ENCODE results near the gene ZWILCH. TPM values are rescaled to one million over a fixed set of nuclear protein-coding genes. Genes with fewer than 3 reads are reported as not detected.

The ZWILCH gene
- total and polyA plus RNA-seq, 2 of the 4 experiments (the other 2 are of a cell fraction): 10.5 to 22.2 TPM

DNA sequence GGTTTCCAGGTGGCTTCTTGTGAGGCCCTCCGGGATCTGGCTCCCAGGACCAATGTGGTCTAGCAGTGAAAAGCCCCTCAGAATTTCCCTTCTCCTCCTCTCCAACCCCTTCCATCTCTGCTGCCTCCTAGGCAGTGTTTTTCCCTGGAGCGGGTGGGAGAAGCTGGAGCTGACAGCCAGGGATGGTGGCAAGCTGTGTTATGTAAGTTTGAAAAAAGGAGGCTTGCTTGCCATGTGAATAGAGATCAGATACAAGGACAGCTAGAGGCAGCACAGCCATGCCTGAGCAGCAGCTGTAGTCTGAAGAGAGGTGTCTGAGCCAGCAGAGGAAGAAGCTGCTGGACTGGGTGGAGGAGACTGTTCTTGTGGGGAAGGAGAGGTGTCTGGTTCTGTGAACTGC lies 28.1 kb upstream of the ZWILCH start:
- no peak overlapping the region for H2BK20ac ChIP-seq (ENCODE audit: low read depth, low read length)
- H3K4me3 ChIP-seq (ENCODE audit: insufficient read depth, low read depth, low read length): no peak overlapping the region
- H3K79me1 ChIP-seq (ENCODE audit: low read depth in 1 of 2, low read length in 2 of 2): peaks cover 36 to 66% of the 10 kb centered on the region in 2 experiments
- no peak overlapping the region for H3K4ac ChIP-seq (ENCODE audit: low read depth, low read length)
- 80% methylated on average over 1 of the region's 2 CpGs; no CpG with 5 or more reads in 1 of the 2 experiments for WGBS, 2 experiments (ENCODE audit: extremely low coverage in 2 of 2, insufficient read length in 1 of 2)
- H3K4me2 ChIP-seq (ENCODE audit: low read depth, low read length): no peak overlapping the region
- no peak overlapping the region for H3K27ac ChIP-seq (ENCODE audit: insufficient read depth, low read length)
- no peak overlapping the region for H2BK5ac ChIP-seq (ENCODE audit: low read depth, low read length, poor library complexity, severe bottlenecking)
- no peak overlapping the region for H2AFZ ChIP-seq (replicated peaks; ENCODE audit: low read length, poor library complexity)
- H3K9ac ChIP-seq (ENCODE audit: low read depth, low read length): no peak overlapping the region
- H2AK9ac ChIP-seq (replicated peaks; ENCODE audit: low read depth, low read length, poor library complexity): no peak overlapping the region
- peaks cover 10% of the 10 kb centered on the region for H3K4me1 ChIP-seq (ENCODE audit: control insufficient read depth, insufficient read depth, low read length)
- peaks cover 13% of the 10 kb centered on the region for H3K9me1 ChIP-seq (ENCODE audit: insufficient read depth, low read length)
- H4K91ac ChIP-seq (ENCODE audit: insufficient read depth, low read depth, low read length): no peak overlapping the region
- H2AK5ac ChIP-seq (ENCODE audit: low read depth, low read length): no peak overlapping the region
- no peaks in the 10 kb centered on the region for H3K27me3 ChIP-seq (ENCODE audit: control insufficient read depth, insufficient read depth, low read length)
- ChIA-PET POLR2A (ENCODE audit: unreplicated experiment) (interaction anchor here (0.6 kb wide), 1 partner anchor 139 kb away, joined by 4 read pairs; no protein-coding TSS in a partner anchor), CTCF (no interaction called here)
- H4K5ac ChIP-seq (ENCODE audit: low read depth, low read length): no peak overlapping the region
- no peak overlapping the region for H2BK15ac ChIP-seq (ENCODE audit: low read depth, low read length)
- H3K9me3 ChIP-seq (ENCODE audit: control insufficient read depth, insufficient read depth, low read length): no peaks in the 10 kb centered on the region
- H4K8ac ChIP-seq (ENCODE audit: low read depth in 2 of 2, low read length in 2 of 2): no peak overlapping the region
- ATAC-seq (ENCODE audit: low read depth) (no peak), DNase-seq (no peak)
- no peak overlapping the region for H3K14ac ChIP-seq (replicated peaks; ENCODE audit: low read depth, low read length)
- H3K56ac ChIP-seq (ENCODE audit: extremely low read depth, insufficient read depth, low read length): no peak overlapping the region
- H2BK120ac ChIP-seq (ENCODE audit: low read depth, low read length): no peak overlapping the region
- H3K36me3 ChIP-seq (ENCODE audit: control insufficient read depth, insufficient read depth, low read length): peaks cover 8% of the 10 kb centered on the region
- dilution Hi-C loops (cut with HindIII; ENCODE audit: low sequenced_read_pairs, unreplicated experiment) (no loop called here), in situ Hi-C loops (cut with MboI; ENCODE audit: low sequenced_read_pairs) (loop anchor here (25.0 kb wide), 1 partner anchor 565 kb away; no protein-coding TSS in a partner anchor), intact Hi-C loops (cut with micrococcal nuclease) (no loop called here)
- peaks cover 10% of the 10 kb centered on the region for H4K20me1 ChIP-seq (ENCODE audit: insufficient read depth, low read length)
- H3K23ac ChIP-seq (ENCODE audit: low read depth, low read length): no peak overlapping the region
- no TSS peak for BruUV-seq (replicated peaks)
- no peak for TF ChIP-seq POLR2A (IDR thresholded peaks at IDR 0.05; ENCODE audit: low read depth, low read length)
- TF ChIP-seq MXI1 (IDR thresholded peaks at IDR 0.05; ENCODE audit: borderline replicate concordance, low read depth, low read length): no peak
- TF ChIP-seq BHLHE40 (IDR thresholded peaks at IDR 0.05; ENCODE audit: low read depth, low read length): no peak
- TF ChIP-seq, protein P1, sequence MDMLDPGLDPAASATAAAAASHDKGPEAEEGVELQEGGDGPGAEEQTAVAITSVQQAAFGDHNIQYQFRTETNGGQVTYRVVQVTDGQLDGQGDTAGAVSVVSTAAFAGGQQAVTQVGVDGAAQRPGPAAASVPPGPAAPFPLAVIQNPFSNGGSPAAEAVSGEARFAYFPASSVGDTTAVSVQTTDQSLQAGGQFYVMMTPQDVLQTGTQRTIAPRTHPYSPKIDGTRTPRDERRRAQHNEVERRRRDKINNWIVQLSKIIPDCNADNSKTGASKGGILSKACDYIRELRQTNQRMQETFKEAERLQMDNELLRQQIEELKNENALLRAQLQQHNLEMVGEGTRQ (IDR thresholded peaks at IDR 0.05; ENCODE audit: low read depth, low read length): no peak
- TF ChIP-seq, protein P2, sequence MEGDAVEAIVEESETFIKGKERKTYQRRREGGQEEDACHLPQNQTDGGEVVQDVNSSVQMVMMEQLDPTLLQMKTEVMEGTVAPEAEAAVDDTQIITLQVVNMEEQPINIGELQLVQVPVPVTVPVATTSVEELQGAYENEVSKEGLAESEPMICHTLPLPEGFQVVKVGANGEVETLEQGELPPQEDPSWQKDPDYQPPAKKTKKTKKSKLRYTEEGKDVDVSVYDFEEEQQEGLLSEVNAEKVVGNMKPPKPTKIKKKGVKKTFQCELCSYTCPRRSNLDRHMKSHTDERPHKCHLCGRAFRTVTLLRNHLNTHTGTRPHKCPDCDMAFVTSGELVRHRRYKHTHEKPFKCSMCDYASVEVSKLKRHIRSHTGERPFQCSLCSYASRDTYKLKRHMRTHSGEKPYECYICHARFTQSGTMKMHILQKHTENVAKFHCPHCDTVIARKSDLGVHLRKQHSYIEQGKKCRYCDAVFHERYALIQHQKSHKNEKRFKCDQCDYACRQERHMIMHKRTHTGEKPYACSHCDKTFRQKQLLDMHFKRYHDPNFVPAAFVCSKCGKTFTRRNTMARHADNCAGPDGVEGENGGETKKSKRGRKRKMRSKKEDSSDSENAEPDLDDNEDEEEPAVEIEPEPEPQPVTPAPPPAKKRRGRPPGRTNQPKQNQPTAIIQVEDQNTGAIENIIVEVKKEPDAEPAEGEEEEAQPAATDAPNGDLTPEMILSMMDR (conservative IDR thresholded peaks at IDR 0.05; ENCODE audit: low read depth, low read length): no peak
- no peak for TF ChIP-seq RAD21 (IDR thresholded peaks at IDR 0.05; ENCODE audit: low read length)
- no peak for TF ChIP-seq CEBPB (IDR thresholded peaks at IDR 0.05; ENCODE audit: low read depth, low read length)
- no peak for TF ChIP-seq RFX5 (IDR thresholded peaks at IDR 0.05; ENCODE audit: low read depth, low read length)
- TF ChIP-seq, protein P3, sequence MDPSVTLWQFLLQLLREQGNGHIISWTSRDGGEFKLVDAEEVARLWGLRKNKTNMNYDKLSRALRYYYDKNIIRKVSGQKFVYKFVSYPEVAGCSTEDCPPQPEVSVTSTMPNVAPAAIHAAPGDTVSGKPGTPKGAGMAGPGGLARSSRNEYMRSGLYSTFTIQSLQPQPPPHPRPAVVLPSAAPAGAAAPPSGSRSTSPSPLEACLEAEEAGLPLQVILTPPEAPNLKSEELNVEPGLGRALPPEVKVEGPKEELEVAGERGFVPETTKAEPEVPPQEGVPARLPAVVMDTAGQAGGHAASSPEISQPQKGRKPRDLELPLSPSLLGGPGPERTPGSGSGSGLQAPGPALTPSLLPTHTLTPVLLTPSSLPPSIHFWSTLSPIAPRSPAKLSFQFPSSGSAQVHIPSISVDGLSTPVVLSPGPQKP (IDR thresholded peaks at IDR 0.05; ENCODE audit: borderline replicate concordance, low read depth, low read length): no peak
- no peak for TF ChIP-seq FOS (IDR thresholded peaks at IDR 0.05; ENCODE audit: low read depth, low read length)
- TF ChIP-seq MAFK (IDR thresholded peaks at IDR 0.05; ENCODE audit: low read depth, low read length): no peak
- no peak for TF ChIP-seq MAZ (IDR thresholded peaks at IDR 0.05; ENCODE audit: borderline replicate concordance, low read depth, low read length)
- TF ChIP-seq RCOR1 (IDR thresholded peaks at IDR 0.05; ENCODE audit: insufficient replicate concordance, low read length): no peak
- TF ChIP-seq NFE2L2 (IDR thresholded peaks at IDR 0.05; ENCODE audit: low read depth, low read length): no peak
- no peak for TF ChIP-seq SMC3 (IDR thresholded peaks at IDR 0.05; ENCODE audit: low read depth, low read length)
- no peak for TF ChIP-seq CHD1 (IDR thresholded peaks at IDR 0.05; ENCODE audit: low read depth, low read length)
- H3K18ac ChIP-seq (ENCODE audit: low read depth, low read length): no peak overlapping the region
